GM10266 (cell line): ENCODE data around the gene KRT82.
A peak's percentile ranks its signal among the peaks of the same experiment; 100 is the strongest.

Experiments
- DNase-seq: peaks from one replicate; pipeline ENCODE4 v3.0.0; 2012; ENCODE audit errors: extremely low spot score
- CTCF ChIP-seq: IDR thresholded peaks from 2 replicates; pipeline ENCODE4 v1.5.1; 2012; ENCODE audit warnings: mild to moderate bottlenecking, low read depth; ENCODE audit not compliant: control insufficient read depth, insufficient read depth; ENCODE audit errors: missing control alignments

The KRT82 gene

GRCh38 chr12:52360106-52360662 lies 46.0 kb downstream of the KRT82 start:
- no peak for TF ChIP-seq CTCF
- no peak for DNase-seq

DNA sequence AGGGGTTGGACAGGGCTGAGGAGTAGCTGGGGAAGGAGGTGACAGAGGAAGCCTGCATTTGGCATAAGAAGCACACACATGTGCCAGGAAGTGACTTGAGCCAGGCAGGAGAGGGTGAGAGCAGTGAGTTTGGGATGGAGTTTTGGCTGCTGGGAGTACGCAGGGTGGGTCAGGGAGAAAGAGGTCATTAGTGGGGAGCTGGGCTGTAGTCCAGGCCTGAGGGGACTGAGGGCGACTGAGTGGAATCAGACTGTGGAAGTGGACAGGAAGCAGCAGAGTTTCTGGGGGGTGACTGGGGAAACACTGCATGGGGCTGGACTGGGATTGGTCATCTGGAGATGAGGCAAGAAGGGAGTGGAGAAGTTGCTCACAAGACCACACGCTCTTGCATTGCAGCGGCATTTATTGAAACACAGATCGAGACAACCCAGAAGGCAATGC lies 46.5 kb downstream of the KRT82 start:
- no peak for TF ChIP-seq CTCF
- DNase-seq = no peak

- no peak for TF ChIP-seq CTCF
- DNase-seq = peak; percentile 70
Observed at GRCh38 chr12:52358575-52359350, 47.4 kb downstream of the KRT82 start.

GRCh38 chr12:52356762-52357580 lies 49.2 kb downstream of the KRT82 start:
- DNase-seq = no peak
- no peak for TF ChIP-seq CTCF

DNA sequence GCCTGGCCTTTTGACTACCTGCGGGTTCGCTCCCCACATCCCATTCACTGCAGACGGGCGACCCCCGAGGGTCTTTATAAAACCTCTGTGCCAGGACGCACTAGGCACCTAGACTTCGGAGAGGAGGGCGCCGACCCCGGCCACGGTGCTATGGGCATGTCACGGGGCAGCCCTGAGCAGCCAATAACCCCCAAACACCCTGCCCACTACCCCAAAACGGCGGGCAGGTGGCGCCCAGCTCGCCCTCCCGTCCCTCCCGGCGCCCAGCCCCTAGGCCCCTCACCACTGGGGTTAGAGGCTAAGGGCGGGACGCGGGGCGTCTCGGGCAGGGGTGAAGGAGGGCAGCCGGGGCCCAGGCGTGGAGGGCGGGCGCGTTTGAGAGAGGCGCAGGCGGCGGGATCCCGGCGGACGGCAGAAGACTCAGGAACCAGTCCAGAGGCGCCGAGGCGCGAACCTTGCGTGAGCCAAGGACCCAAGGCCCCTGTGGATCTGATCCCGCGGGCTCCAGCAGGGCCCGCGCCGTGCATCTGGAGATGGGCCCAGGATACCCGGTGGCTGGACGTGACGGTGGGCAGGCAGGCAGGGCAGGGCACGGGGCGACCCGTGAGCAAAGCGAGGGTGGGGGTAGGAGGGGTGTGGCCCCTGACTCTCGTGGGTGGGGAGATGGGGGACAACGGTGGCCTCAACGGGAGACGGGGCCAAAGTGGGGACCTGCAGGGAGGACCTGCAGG lies 49.9 kb downstream of the KRT82 start:
- DNase-seq = no peak
- TF ChIP-seq CTCF = no peak

GRCh38 chr12:52355176-52355575 lies 51.0 kb downstream of the KRT82 start:
- TF ChIP-seq CTCF = no peak
- no peak for DNase-seq
